HG02678 (cell line): ENCODE measurements around the gene WDR33.
"Not testable (repeated sequence)": the region's sequence is repeated elsewhere in the genome, so short reads cannot be mapped to it uniquely, and the experiment has no call there.

Experiments
- ATAC-seq: cut with Tn5 transposase; IDR thresholded peaks from one replicate; pipeline ENCODE4 v1.9.1; 2021; ENCODE audit warnings: mild to moderate bottlenecking, moderate library complexity; ENCODE audit not compliant: unreplicated experiment

WDR33 gene

GRCh38 chr2:127810619-127811396, at the start of gene WDR33:
Gene WDR33 (minus strand): TSS chr2:127811171. CDS start chr2:127770981, 40,190 bp downstream.
- ATAC-seq = peak; percentile 98

GRCh38 chr2:127860130-127860529, 49.2 kb upstream of the WDR33 start:
- no peak for ATAC-seq

- no peak for ATAC-seq
Observed at GRCh38 chr2:127859712-127860085, 48.7 kb upstream of the WDR33 start.

GRCh38 chr2:127857265-127857808, 46.4 kb upstream of the WDR33 start:
- ATAC-seq = no peak

- no peak for ATAC-seq
Observed at GRCh38 chr2:127853671-127854070, 42.7 kb upstream of the WDR33 start.

- no peak for ATAC-seq
Observed at GRCh38 chr2:127852388-127852787, 41.4 kb upstream of the WDR33 start.

GRCh38 chr2:127847931-127848330, 37.0 kb upstream of the WDR33 start:
- ATAC-seq = no peak

GRCh38 chr2:127844973-127845372, 34.0 kb upstream of the WDR33 start:
- no peak for ATAC-seq

- ATAC-seq = no peak
Observed at GRCh38 chr2:127843677-127844076, 32.7 kb upstream of the WDR33 start.

- no peak for ATAC-seq
Observed at GRCh38 chr2:127841466-127842178, 30.7 kb upstream of the WDR33 start.

- no peak for ATAC-seq
Observed at GRCh38 chr2:127840893-127841292, 29.9 kb upstream of the WDR33 start.

GRCh38 chr2:127834951-127835350, 24.0 kb upstream of the WDR33 start:
- ATAC-seq = no peak

- peak; percentile 99 for ATAC-seq
Observed at GRCh38 chr2:127829845-127830246, 18.9 kb upstream of the WDR33 start.

- ATAC-seq = not testable (repeated sequence)
Observed at GRCh38 chr2:127826708-127827107, 15.7 kb upstream of the WDR33 start.

- ATAC-seq = no peak
Observed at GRCh38 chr2:127826047-127826446, 15.1 kb upstream of the WDR33 start.

- ATAC-seq = no peak
Observed at GRCh38 chr2:127820080-127820668, 9.2 kb upstream of the WDR33 start.

GRCh38 chr2:127818794-127819425, 7.9 kb upstream of the WDR33 start:
- ATAC-seq = no peak

- no peak for ATAC-seq
Observed at GRCh38 chr2:127818241-127818640, 7.3 kb upstream of the WDR33 start.

GRCh38 chr2:127814677-127815076, 3.7 kb upstream of the WDR33 start:
- no peak for ATAC-seq

GRCh38 chr2:127812441-127812840, 1.5 kb upstream of the WDR33 start:
- not testable (repeated sequence) for ATAC-seq
